Lung (tissue), 12 donors: ENCODE measurements around the gene ZSWIM4. TPM values are rescaled to one million over a fixed set of nuclear protein-coding genes. Genes with fewer than 3 reads are reported as not detected.

Experiments
- ATAC-seq: fragments of 200-7000 bp; cut with Tn5 transposase; one replicate; pipeline ENCODE4 v1.9.1; 2020; ENCODE audit warnings: moderate number of reproducible peaks; ENCODE audit not compliant: insufficient read depth, low FRiP score
- DNase-seq, 3 donors: peaks; one replicate each; pipeline ENCODE4 v3.0.0-alpha.2; 2013 to 2017
- H3K27ac ChIP-seq, 2 donors: one replicate each; pipeline ENCODE4 v1.5.1; 2013; ENCODE audit warnings: mild to moderate bottlenecking in 2 of 2, moderate library complexity in 2 of 2, control low read depth in 1 of 2, inconsistent platforms in 1 of 2, low read depth in 1 of 2, low read length in 1 of 2
- H3K27me3 ChIP-seq, 3 donors: one replicate each; pipeline ENCODE4 v1.5.1; 2013; ENCODE audit warnings: low read length in 2 of 3; ENCODE audit not compliant: control insufficient read depth in 3 of 3, insufficient read depth in 3 of 3
- H3K36me3 ChIP-seq, 4 donors: one replicate each; pipeline ENCODE4 v1.5.1; 2013; ENCODE audit warnings: low read length in 4 of 4, mild to moderate bottlenecking in 1 of 4, moderate library complexity in 1 of 4; ENCODE audit not compliant: control insufficient read depth in 4 of 4, insufficient read depth in 4 of 4
- H3K4me1 ChIP-seq, 5 donors: one replicate each; pipeline ENCODE4 v1.5.1; 2013; ENCODE audit warnings: low read length in 5 of 5, mild to moderate bottlenecking in 2 of 5, moderate library complexity in 1 of 5; ENCODE audit not compliant: control insufficient read depth in 5 of 5, insufficient read depth in 5 of 5
- H3K4me3 ChIP-seq: one replicate; pipeline ENCODE4 v1.5.1; 2013; ENCODE audit warnings: mild to moderate bottlenecking, control low read depth, moderate library complexity
- H3K9ac ChIP-seq, 2 donors: one replicate each; pipeline ENCODE4 v1.5.1; 2013; ENCODE audit warnings: low read length in 2 of 2, control low read depth in 1 of 2; ENCODE audit not compliant: insufficient read depth in 1 of 2
- H3K9me3 ChIP-seq, 4 donors: one replicate each; pipeline ENCODE4 v1.5.1; 2013; ENCODE audit warnings: low read length in 3 of 4, mild to moderate bottlenecking in 1 of 4, moderate library complexity in 1 of 4; ENCODE audit not compliant: control insufficient read depth in 4 of 4, insufficient read depth in 3 of 4
- CTCF ChIP-seq: IDR thresholded peaks from 2 replicates; pipeline ENCODE4 v1.5.1; 2012; ENCODE audit warnings: mild to moderate bottlenecking; ENCODE audit errors: control extremely low read depth, extremely low read depth
- WGBS, 2 donors: extraction: QIAGEN DNeasy Blood & Tissue Kit; methylation state at CpG; one replicate each; pipeline ENCODE4 v1.1.7; 2013; 5-methylcytosine and 5-hydroxymethylcytosine counted together
- polyA plus RNA-seq, 2 donors: library from polyadenylated mRNA; stranded (reverse); fragments of 200-250 nt; gene quantifications; one replicate each; pipeline ENCODE4 v1.2.1, GENCODE V29; 2013
- total RNA-seq, 2 donors: library from RNA; depleted of rRNA in 1 of 2; stranded (reverse); fragments of >200 nt in 1 of 2; gene quantifications; one replicate each; pipeline ENCODE4 v1.2.1, GENCODE V29; 2014 to 2021
- donor health status: control.
- donor health status: control.
- donor health status: Bipolar disorder and iron deficiency.
- donor health status: healthy.
- donor health status: DM: yes; HTN: yes; CAD: no.

ZSWIM4 gene
- total and polyA plus RNA-seq, 4 donors, result 3.7 to 10.5 (median 8.8) TPM

GRCh38 chr19:13838435-13839129 lies 43.3 kb downstream of the ZSWIM4 start:
- peak overlapping the region; percentile 27 for H3K4me3 ChIP-seq
- H3K9ac ChIP-seq, result no peak overlapping the region
- peak overlapping the region; percentile 98 to 99 for H3K27ac ChIP-seq
- TF ChIP-seq CTCF, result no peak
- DNase-seq (peak in 1 of 3 donors; percentile 21), ATAC-seq (no peak)
- no peaks in the 10 kb centered on the region for H3K9me3 ChIP-seq
- peaks cover 0 to 59% (median 13%) of the 10 kb centered on the region in 5 donors for H3K4me1 ChIP-seq
- H3K27me3 ChIP-seq, result no peaks in the 10 kb centered on the region
- 34 to 38% methylated on average over 18 of the region's 18 CpGs for WGBS, 2 donors
- peaks cover 0 to 23% (median 13%) of the 10 kb centered on the region in 4 donors for H3K36me3 ChIP-seq

GRCh38 chr19:13839130-13839937 lies 44.1 kb downstream of the ZSWIM4 start:
- Histone ChIP-seq H3K36me3 (peaks cover 0 to 19% (median 8%) of the 10 kb centered on the region in 4 donors), H3K9me3 (no peaks in the 10 kb centered on the region), H3K27ac (peak overlapping the region; percentile 98 to 99), H3K27me3 (no peaks in the 10 kb centered on the region), H3K9ac (peak overlapping the region in 1 of 2 donors; percentile 67), H3K4me1 (peaks cover 0 to 58% (median 18%) of the 10 kb centered on the region in 5 donors), H3K4me3 (peak overlapping the region; percentile 88)
- ATAC-seq (peak; percentile 45), DNase-seq (peak; percentile 88 to 92 (median 91))
- WGBS, 2 donors, result 0 to 2% methylated on average over 35 to 36 of the region's 36 CpGs
- TF ChIP-seq CTCF, result no peak

GRCh38 chr19:13839938-13840304 lies 44.7 kb downstream of the ZSWIM4 start:
- no peak for TF ChIP-seq CTCF
- Histone ChIP-seq H3K36me3 (peaks cover 0 to 16% (median 6%) of the 10 kb centered on the region in 4 donors), H3K4me3 (peak overlapping the region; percentile 88), H3K27me3 (no peaks in the 10 kb centered on the region), H3K9ac (peak overlapping the region in 1 of 2 donors; percentile 32), H3K27ac (peak overlapping the region; percentile 98 to 99), H3K4me1 (peaks cover 0 to 58% (median 17%) of the 10 kb centered on the region in 5 donors), H3K9me3 (no peaks in the 10 kb centered on the region)
- ATAC-seq (peak; percentile 1), DNase-seq (no peak)
- WGBS, 2 donors, result 7 to 9% methylated on average over 6 of the region's 6 CpGs
